ENCODE data around the gene UQCRQ. TPM values are rescaled to one million over a fixed set of nuclear protein-coding genes. Genes with fewer than 3 reads are reported as not detected.
A peak's percentile ranks its signal among the peaks of the same experiment; 100 is the strongest.
"Not testable (repeated sequence)": the region's sequence is repeated elsewhere in the genome, so short reads cannot be mapped to it uniquely, and the experiment has no call there.

UQCRQ gene
- total RNA-seq, 1 donor from 2014 or later = 271 TPM

DNA sequence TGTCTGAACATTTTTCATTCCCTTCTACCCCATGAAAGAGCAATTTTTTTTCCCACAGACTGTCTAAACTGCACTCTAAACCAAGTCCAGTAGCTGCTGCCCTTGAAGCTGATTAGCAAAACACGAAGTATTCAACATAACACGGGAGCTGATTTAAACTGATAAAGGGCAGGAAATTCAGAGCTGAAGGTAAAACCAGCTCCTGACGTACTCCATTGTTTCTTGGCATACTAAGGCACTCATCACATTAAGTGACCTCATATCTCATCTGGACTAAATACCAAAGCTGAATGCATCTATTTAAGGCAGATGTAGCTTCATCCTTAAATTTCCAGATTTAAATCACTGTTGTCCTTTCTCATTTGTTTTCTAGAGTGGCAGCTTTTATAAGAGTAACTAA is 12.1 kb upstream of the UQCRQ start:
- DNase-seq = no peak
- H3K27ac ChIP-seq = no peak overlapping the region
- intact Hi-C loops (cut with DNase I) = no loop called here
- no peak overlapping the region for H3K4me3 ChIP-seq
- ATAC-seq = no peak
- no peaks in the 10 kb centered on the region for H3K36me3 ChIP-seq
- TF ChIP-seq, protein P1, sequence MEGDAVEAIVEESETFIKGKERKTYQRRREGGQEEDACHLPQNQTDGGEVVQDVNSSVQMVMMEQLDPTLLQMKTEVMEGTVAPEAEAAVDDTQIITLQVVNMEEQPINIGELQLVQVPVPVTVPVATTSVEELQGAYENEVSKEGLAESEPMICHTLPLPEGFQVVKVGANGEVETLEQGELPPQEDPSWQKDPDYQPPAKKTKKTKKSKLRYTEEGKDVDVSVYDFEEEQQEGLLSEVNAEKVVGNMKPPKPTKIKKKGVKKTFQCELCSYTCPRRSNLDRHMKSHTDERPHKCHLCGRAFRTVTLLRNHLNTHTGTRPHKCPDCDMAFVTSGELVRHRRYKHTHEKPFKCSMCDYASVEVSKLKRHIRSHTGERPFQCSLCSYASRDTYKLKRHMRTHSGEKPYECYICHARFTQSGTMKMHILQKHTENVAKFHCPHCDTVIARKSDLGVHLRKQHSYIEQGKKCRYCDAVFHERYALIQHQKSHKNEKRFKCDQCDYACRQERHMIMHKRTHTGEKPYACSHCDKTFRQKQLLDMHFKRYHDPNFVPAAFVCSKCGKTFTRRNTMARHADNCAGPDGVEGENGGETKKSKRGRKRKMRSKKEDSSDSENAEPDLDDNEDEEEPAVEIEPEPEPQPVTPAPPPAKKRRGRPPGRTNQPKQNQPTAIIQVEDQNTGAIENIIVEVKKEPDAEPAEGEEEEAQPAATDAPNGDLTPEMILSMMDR (IDR thresholded peaks at IDR 0.05) = no peak
- H3K9me3 ChIP-seq = no peaks in the 10 kb centered on the region
- H3K27me3 ChIP-seq (ENCODE audit: low read depth) = no peaks in the 10 kb centered on the region
- H3K4me1 ChIP-seq = peaks cover 9% of the 10 kb centered on the region

DNA sequence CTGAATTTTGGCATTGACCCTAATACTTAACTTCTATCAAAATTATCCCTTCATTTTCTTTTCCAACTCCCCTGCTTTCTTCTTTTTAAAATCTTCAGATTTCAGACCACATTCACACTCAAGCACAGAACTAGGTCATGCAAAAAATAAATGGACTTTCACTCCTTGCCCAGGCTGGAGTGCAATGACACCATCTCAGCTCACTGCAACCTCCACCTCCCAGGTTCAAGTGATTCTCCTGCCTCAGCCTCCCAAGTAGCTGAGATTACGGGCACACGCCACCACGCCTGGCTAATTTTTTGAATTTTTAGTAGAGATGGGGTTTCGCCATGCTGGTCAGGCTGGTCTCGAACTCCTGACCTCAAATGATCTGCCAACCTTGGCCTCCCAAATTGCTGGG is 11.4 kb upstream of the UQCRQ start:
- H3K4me1 ChIP-seq; H3K9me3 ChIP-seq; intact Hi-C loops (cut with DNase I); H3K27ac ChIP-seq; H3K27me3 ChIP-seq (ENCODE audit: low read depth); ATAC-seq; H3K36me3 ChIP-seq; DNase-seq; H3K4me3 ChIP-seq: not testable (repeated sequence)

DNA sequence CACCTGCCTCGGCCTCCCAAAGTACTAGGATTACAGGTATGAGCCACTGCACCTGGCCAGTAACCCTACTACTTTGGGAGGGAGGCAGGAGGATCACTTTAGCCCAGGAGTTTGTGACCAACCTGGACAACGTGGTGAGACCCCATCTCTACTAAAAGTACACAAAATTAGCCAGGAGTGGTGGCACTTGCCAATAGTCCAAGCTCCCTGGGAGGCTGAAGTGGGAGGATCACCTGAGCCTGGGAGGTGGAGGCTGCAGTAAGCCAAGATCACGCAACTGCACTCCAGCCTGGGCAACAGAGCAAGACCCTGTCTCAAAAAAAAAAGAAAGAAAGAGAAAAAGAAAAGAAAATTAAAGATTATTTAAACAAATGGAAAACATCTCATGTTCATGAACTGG is 10.4 kb upstream of the UQCRQ start:
- peaks cover 9% of the 10 kb centered on the region for H3K4me1 ChIP-seq
- H3K27ac ChIP-seq = no peak overlapping the region
- DNase-seq (no peak), ATAC-seq (no peak)
- no peaks in the 10 kb centered on the region for H3K27me3 ChIP-seq (ENCODE audit: low read depth)
- no peak overlapping the region for H3K4me3 ChIP-seq
- intact Hi-C loops (cut with DNase I) = no loop called here
- no peaks in the 10 kb centered on the region for H3K9me3 ChIP-seq
- TF ChIP-seq, protein P1 (IDR thresholded peaks at IDR 0.05) = no peak
- no peaks in the 10 kb centered on the region for H3K36me3 ChIP-seq

DNA sequence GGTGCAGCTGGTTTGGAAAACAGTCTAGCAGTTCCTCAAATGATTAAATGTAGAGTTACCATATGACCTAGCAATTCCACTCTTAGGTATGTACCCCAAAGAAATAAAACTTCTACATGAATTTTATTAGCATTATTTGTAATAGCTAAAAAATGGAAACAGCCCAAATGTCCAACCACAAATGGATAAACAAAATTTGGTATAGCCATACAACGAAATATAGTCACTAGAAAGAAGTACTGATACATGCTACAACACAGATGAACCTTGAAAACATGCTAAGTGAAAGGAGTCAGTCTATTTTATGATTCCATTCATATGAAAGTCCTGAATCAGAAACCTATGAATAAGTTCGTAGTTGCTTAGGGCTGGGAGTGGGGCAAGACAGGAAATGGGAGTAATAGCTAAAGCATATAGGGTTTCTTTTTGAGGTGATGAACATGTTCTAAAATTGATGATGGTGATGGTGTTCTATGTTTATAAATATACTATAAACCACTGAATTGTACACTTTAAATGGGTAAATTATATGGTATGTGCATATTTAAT is 6.5 kb upstream of the UQCRQ start:
- Histone ChIP-seq H3K36me3 (no peaks in the 10 kb centered on the region), H3K27me3 (ENCODE audit: low read depth) (no peaks in the 10 kb centered on the region), H3K27ac (no peak overlapping the region), H3K9me3 (no peaks in the 10 kb centered on the region), H3K4me3 (no peak overlapping the region), H3K4me1 (no peaks in the 10 kb centered on the region)
- TF ChIP-seq, protein P1 (IDR thresholded peaks at IDR 0.05) = no peak
- intact Hi-C loops (cut with DNase I) = no loop called here
- DNase-seq (no peak), ATAC-seq (no peak)

DNA sequence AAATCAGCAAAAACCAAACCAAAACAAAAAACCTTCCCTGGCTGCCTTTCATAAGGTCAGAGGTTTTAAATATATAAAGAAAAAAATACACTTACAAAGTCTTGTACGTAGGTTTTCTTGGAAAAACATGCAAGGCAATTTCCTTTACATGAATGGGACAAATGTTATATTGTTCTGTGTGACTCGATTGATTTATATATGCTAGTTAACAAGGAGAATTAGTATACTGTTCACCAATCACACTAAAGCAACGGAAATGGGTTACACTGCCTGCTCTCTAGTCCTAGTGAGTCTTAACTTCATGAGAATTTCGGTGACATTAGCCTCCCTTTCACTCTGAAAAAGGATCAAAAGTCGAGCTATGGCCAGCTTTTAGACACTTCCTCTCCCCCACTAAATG is 5.7 kb upstream of the UQCRQ start:
- Histone ChIP-seq H3K27ac (no peak overlapping the region), H3K4me3 (no peak overlapping the region), H3K27me3 (ENCODE audit: low read depth) (no peaks in the 10 kb centered on the region), H3K9me3 (no peaks in the 10 kb centered on the region), H3K4me1 (peaks cover 4% of the 10 kb centered on the region), H3K36me3 (no peaks in the 10 kb centered on the region)
- TF ChIP-seq, protein P1 (IDR thresholded peaks at IDR 0.05) = no peak
- DNase-seq (no peak), ATAC-seq (no peak)
- intact Hi-C loops (cut with DNase I) = no loop called here

DNA sequence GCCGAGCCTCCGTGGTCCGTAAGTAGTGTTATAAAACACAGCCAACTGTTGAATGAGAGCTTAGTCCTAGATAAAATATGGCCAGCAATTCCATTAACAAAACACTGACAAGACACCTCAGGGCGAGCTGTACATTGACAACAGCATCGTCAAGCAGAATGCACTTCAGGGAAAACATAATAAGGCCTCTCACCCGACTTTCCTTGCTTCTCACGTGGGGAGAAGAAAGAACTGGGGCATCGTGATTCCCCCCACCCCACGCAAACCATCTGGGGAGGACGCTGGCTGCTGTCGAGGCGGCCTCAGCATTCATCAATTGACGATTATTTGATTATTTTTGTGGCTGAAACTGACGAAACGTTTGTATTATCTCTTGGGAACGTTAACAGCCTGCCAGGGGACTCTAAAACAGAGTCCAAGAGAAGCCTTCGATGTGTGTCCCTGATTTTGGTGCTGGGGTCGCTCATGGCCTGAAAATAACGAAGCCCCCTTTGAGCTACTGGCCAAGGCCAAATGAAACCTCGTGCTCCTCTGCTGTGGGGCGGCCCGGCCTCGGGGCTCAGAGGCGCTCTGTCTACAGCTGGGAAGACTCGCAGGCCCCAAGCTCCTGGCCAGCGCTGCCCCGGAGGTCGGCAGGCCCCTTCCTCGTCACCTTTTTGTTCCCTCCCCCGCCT is 637 bp upstream of the UQCRQ start:
- TF ChIP-seq, protein P1 (IDR thresholded peaks at IDR 0.05) = no peak
- peak overlapping the region; percentile 83 for H3K4me3 ChIP-seq
- intact Hi-C loops (cut with DNase I) = no loop called here
- DNase-seq (no peak), ATAC-seq (peak; percentile 74 to 75)
- no peaks in the 10 kb centered on the region for H3K9me3 ChIP-seq
- H3K4me1 ChIP-seq = peaks cover 22% of the 10 kb centered on the region
- H3K27me3 ChIP-seq (ENCODE audit: low read depth) = no peaks in the 10 kb centered on the region
- H3K27ac ChIP-seq = peak overlapping the region; percentile 93
- H3K36me3 ChIP-seq = peaks cover 33% of the 10 kb centered on the region

Measured in lower lobe of right lung (tissue), 2 donors.